Naive thymus-derived CD4-positive, alpha-beta T cell (primary cell): ENCODE data around the gene SMTNL2. TPM values are rescaled to one million over a fixed set of nuclear protein-coding genes. Genes with fewer than 3 reads are reported as not detected.
A peak's percentile ranks its signal among the peaks of the same experiment; 100 is the strongest.
"Not testable (repeated sequence)": the region's sequence is repeated elsewhere in the genome, so short reads cannot be mapped to it uniquely, and the experiment has no call there.

ENCODE experiments used
- ATAC-seq: fragments of 150-1000 bp; cut with Tn5 transposase; 2 replicates; pipeline ENCODE4 v1.10.0; 2021; ENCODE audit warnings: mild to moderate bottlenecking, moderate library complexity
- CTCF ChIA-PET: fragments of 350-600 bp; sonication (Branson Sonifier 250); formaldehyde crosslinking; loops from one replicate; lab custom pipeline; 2021; ENCODE audit warnings: antibody characterized with exemption; lab: Charles Lee
- POLR2A ChIA-PET: fragments of 350-600 bp; sonication (Branson Sonifier 250); formaldehyde crosslinking; loops from one replicate; lab custom pipeline; 2021; ENCODE audit warnings: antibody characterized with exemption, inconsistent platforms; lab: Charles Lee
- DNase-seq, 9 donors: peaks; one replicate each; pipeline versions ENCODE4 v3.0.0 to v3.0.0-alpha.2; 2020 to 2022; ENCODE audit warnings: mixed read lengths in 1 of 9
- H3K27ac ChIP-seq: one replicate; pipeline ENCODE4 v1.7.0; 2013; ENCODE audit warnings: mild to moderate bottlenecking, low read depth, low read length, moderate library complexity
- H3K27me3 ChIP-seq, 2 donors: one replicate each; pipeline ENCODE4 v1.7.0; 2013; ENCODE audit warnings: low read length in 2 of 2, mild to moderate bottlenecking in 2 of 2, moderate library complexity in 2 of 2; ENCODE audit not compliant: control insufficient read depth in 2 of 2, insufficient read depth in 2 of 2
- H3K36me3 ChIP-seq, 3 experiments: 1 replicate in 2 of 3; 2 replicates in 1 of 3; pipeline ENCODE4 v1.7.0; 2013; ENCODE audit warnings: low read length in 3 of 3, mild to moderate bottlenecking in 3 of 3, moderate library complexity in 1 of 3; ENCODE audit not compliant: insufficient read depth in 3 of 3, control insufficient read depth in 2 of 3
- H3K4me1 ChIP-seq, 2 donors: one replicate each; pipeline ENCODE4 v1.7.0; 2013; ENCODE audit warnings: low read length in 2 of 2, mild to moderate bottlenecking in 2 of 2, moderate library complexity in 1 of 2; ENCODE audit not compliant: control insufficient read depth in 2 of 2, insufficient read depth in 2 of 2
- H3K4me3 ChIP-seq: 2 replicates; pipeline ENCODE4 v1.7.0; 2013; ENCODE audit warnings: mild to moderate bottlenecking, low read length
- H3K9me3 ChIP-seq, 3 experiments: 1 replicate in 2 of 3; 2 replicates in 1 of 3; pipeline ENCODE4 v1.7.0; 2013; ENCODE audit warnings: low read length in 3 of 3; ENCODE audit not compliant: control insufficient read depth in 2 of 3
- H3K27ac Mint-ChIP-seq, 9 donors: one replicate each; pipeline ENCODE4 v1.8.0; 2020 to 2022; ENCODE audit warnings: mixed read lengths in 9 of 9, mild to moderate bottlenecking in 8 of 9, moderate library complexity in 5 of 9, inconsistent platforms in 2 of 9
- H3K27me3 Mint-ChIP-seq, 5 donors: one replicate each; pipeline ENCODE4 v1.8.0; 2021 to 2022; ENCODE audit warnings: mixed read lengths in 5 of 5, mild to moderate bottlenecking in 1 of 5
- H3K36me3 Mint-ChIP-seq, 5 donors: one replicate each; pipeline ENCODE4 v1.8.0; 2020 to 2022; ENCODE audit warnings: mixed read lengths in 5 of 5, mild to moderate bottlenecking in 3 of 5, inconsistent platforms in 1 of 5
- H3K4me1 Mint-ChIP-seq, 7 donors: one replicate each; pipeline ENCODE4 v1.8.0; 2020 to 2022; ENCODE audit warnings: mixed read lengths in 7 of 7, mild to moderate bottlenecking in 3 of 7, inconsistent platforms in 1 of 7
- H3K4me3 Mint-ChIP-seq, 10 donors: one replicate each; pipeline ENCODE4 v1.8.0; 2020 to 2022; ENCODE audit warnings: mild to moderate bottlenecking in 10 of 10, mixed read lengths in 10 of 10, moderate library complexity in 6 of 10, inconsistent platforms in 2 of 10
- H3K9me3 Mint-ChIP-seq, 11 donors: one replicate each; pipeline ENCODE4 v1.8.0; 2020 to 2022; ENCODE audit warnings: mixed read lengths in 11 of 11, mild to moderate bottlenecking in 4 of 11, inconsistent platforms in 1 of 11, moderate library complexity in 1 of 11
- intact Hi-C, 2 donors: fragments of 100-400 bp; cut with micrococcal nuclease; formaldehyde crosslinking; loops; one replicate each; pipeline ENCODE4 v1.15.1; 2023
- polyA plus RNA-seq, 2 donors: library from polyadenylated mRNA; unstranded; fragments of 300-500 nt; fragmentation: Illumina TruSeq; gene quantifications; one replicate each; pipeline ENCODE4 v1.2.3, GENCODE V29; 2021
- total RNA-seq, 6 experiments: library from RNA in 5 of 6; stranded (reverse) in 5 of 6; gene quantifications; 1 replicate in 5 of 6; 2 replicates in 1 of 6; pipeline ENCODE4 v1.2.3 and lab custom pipeline; 2021 to 2026

The SMTNL2 gene
- total and polyA plus RNA-seq, 7 experiments from 2014 or later = not detected

DNA sequence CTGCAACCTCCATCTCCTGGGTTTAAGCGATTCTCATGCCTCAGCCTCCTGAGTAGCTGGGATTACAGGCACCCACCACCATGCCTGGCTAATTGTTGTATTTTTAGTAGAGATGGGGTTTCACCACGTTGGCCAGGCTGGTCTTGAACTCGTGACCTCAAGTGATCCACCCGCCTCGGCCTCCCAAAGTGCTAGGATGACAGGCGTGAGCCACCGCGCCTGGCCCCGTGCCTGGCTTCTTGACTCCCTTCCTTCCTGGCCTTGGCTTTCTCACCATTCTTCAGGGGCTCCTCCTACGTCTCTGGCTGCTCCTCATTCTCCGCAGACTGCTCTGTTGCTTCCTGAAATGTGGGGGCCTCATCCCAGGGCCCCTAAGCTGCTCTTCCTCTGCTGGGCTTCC is 5.7 kb downstream of the SMTNL2 start:
- ATAC-seq, H3K4me1 Mint-ChIP-seq, H3K36me3 Mint-ChIP-seq, H3K4me3 ChIP-seq, H3K9me3 ChIP-seq, H3K27ac Mint-ChIP-seq, CTCF ChIA-PET, H3K4me3 Mint-ChIP-seq, H3K27me3 ChIP-seq, H3K9me3 Mint-ChIP-seq, intact Hi-C loops, DNase-seq, H3K36me3 ChIP-seq, H3K4me1 ChIP-seq, H3K27ac ChIP-seq, POLR2A ChIA-PET: not testable (repeated sequence)
- H3K27me3 Mint-ChIP-seq = peaks cover 4 to 23% (median 17%) of the 10 kb centered on the region in 5 donors

DNA sequence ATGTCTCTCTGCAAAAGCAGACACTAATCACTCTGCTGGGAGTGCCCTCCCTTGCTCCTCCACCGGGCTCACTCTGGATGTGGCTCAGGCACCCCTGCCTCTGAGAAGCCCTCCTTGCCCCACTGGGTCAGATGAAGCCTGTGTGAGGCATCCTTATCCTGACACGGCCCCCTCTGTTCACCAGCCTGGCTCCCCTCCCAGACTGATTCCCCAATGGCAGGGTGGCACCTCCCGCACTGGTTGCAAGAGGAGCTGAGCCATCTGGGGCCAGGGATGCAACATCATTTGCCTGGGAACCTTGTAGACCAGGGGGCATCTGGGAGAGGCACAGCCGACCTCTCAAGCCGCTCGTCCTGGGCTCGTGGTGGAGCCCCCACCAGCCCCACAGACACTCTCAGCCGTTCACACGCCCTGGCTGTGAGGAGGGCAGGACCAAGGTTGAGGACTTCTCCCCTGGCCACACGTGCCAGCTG is 6.7 kb downstream of the SMTNL2 start:
- CTCF ChIA-PET = no interaction called here

DNA sequence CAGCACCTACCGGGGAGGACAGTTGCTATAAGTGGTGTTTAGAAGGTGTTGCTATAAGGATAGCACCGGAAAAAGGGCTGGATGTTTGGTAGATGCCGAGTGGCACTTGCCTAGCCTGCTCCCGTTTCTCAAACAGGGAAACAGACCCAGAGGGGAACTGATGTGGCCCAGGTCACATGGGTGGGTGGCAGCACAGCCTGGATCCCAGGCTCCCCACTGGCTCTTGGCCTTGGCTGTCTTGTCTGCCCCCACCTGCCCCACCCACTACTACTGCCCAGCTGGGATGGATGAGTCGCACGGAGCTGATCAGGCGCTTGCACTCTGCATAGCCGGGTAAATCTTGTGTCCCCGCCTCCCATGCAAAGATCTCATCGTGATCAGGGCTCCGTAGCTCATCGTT is 7.2 kb downstream of the SMTNL2 start:
- no peak for DNase-seq
- no peak overlapping the region for H3K4me3 Mint-ChIP-seq
- POLR2A ChIA-PET = no interaction called here
- no peak overlapping the region for H3K27ac ChIP-seq
- H3K27ac Mint-ChIP-seq = no peak overlapping the region
- H3K4me1 Mint-ChIP-seq = peaks cover 0 to 5% (median 4%) of the 10 kb centered on the region in 7 donors
- CTCF ChIA-PET = no interaction called here
- no peak overlapping the region for H3K4me3 ChIP-seq
- no peaks in the 10 kb centered on the region for H3K36me3 Mint-ChIP-seq
- H3K27me3 Mint-ChIP-seq = peaks cover 0 to 10% (median 6%) of the 10 kb centered on the region in 5 donors
- no peaks in the 10 kb centered on the region for H3K9me3 ChIP-seq
- H3K4me1 ChIP-seq = no peaks in the 10 kb centered on the region
- H3K36me3 ChIP-seq = no peaks in the 10 kb centered on the region
- intact Hi-C loops = no loop called here
- no peak for ATAC-seq
- no peaks in the 10 kb centered on the region for H3K9me3 Mint-ChIP-seq
- no peaks in the 10 kb centered on the region for H3K27me3 ChIP-seq

More for the DNA sequence above, 6.7 kb downstream of the SMTNL2 start:
- POLR2A ChIA-PET = no interaction called here
- Mint-ChIP-seq H3K9me3 (no peaks in the 10 kb centered on the region), H3K36me3 (no peaks in the 10 kb centered on the region), H3K27me3 (peaks cover 0 to 15% (median 11%) of the 10 kb centered on the region in 5 donors), H3K4me3 (no peak overlapping the region), H3K27ac (no peak overlapping the region), H3K4me1 (peaks cover 0 to 5% (median 4%) of the 10 kb centered on the region in 7 donors)
- Histone ChIP-seq H3K4me1 (no peaks in the 10 kb centered on the region), H3K27me3 (no peaks in the 10 kb centered on the region), H3K9me3 (no peaks in the 10 kb centered on the region), H3K36me3 (no peaks in the 10 kb centered on the region), H3K4me3 (no peak overlapping the region), H3K27ac (no peak overlapping the region)
- no peak for ATAC-seq
- no peak for DNase-seq
- intact Hi-C loops = no loop called here

- intact Hi-C loops = no loop called here
- H3K4me3 Mint-ChIP-seq = peak overlapping the region in 1 of 10 donors; percentile 34
- Histone ChIP-seq H3K4me3 (no peak overlapping the region), H3K9me3 (no peaks in the 10 kb centered on the region), H3K27ac (no peak overlapping the region), H3K4me1 (no peaks in the 10 kb centered on the region), H3K36me3 (no peaks in the 10 kb centered on the region), H3K27me3 (no peaks in the 10 kb centered on the region)
- H3K27ac Mint-ChIP-seq = no peak overlapping the region
- H3K9me3 Mint-ChIP-seq = no peaks in the 10 kb centered on the region
- peaks cover 0 to 5% (median 4%) of the 10 kb centered on the region in 7 donors for H3K4me1 Mint-ChIP-seq
- ChIA-PET CTCF (interaction anchor here (0.6 kb wide), 1 partner anchor 562 kb away, joined by 4 read pairs; no protein-coding TSS in a partner anchor), POLR2A (no interaction called here)
- no peaks in the 10 kb centered on the region for H3K36me3 Mint-ChIP-seq
- DNase-seq (no peak), ATAC-seq (no peak)
- H3K27me3 Mint-ChIP-seq = peaks cover 0 to 10% (median 2%) of the 10 kb centered on the region in 5 donors
These were observed 8.1 kb downstream of the SMTNL2 start for GRCh38 chr17:4592240-4593005.

GRCh38 chr17:4593021-4593421 is 8.7 kb downstream of the SMTNL2 start:
- H3K4me3 Mint-ChIP-seq = no peak overlapping the region
- ChIA-PET CTCF (no interaction called here), POLR2A (no interaction called here)
- H3K9me3 Mint-ChIP-seq = peaks cover 0 to 1% (median 0%) of the 10 kb centered on the region in 11 donors
- Histone ChIP-seq H3K9me3 (no peaks in the 10 kb centered on the region), H3K36me3 (no peaks in the 10 kb centered on the region), H3K27me3 (no peaks in the 10 kb centered on the region), H3K4me3 (no peak overlapping the region), H3K27ac (no peak overlapping the region), H3K4me1 (no peaks in the 10 kb centered on the region)
- H3K36me3 Mint-ChIP-seq = no peaks in the 10 kb centered on the region
- no peak for DNase-seq
- intact Hi-C loops = no loop called here
- H3K4me1 Mint-ChIP-seq = peaks cover 0 to 5% (median 4%) of the 10 kb centered on the region in 7 donors
- H3K27me3 Mint-ChIP-seq = peaks cover 0 to 10% (median 2%) of the 10 kb centered on the region in 5 donors
- H3K27ac Mint-ChIP-seq = no peak overlapping the region
- no peak for ATAC-seq

- Histone ChIP-seq H3K27me3 (no peaks in the 10 kb centered on the region), H3K4me1 (no peaks in the 10 kb centered on the region), H3K36me3 (no peaks in the 10 kb centered on the region), H3K27ac (no peak overlapping the region), H3K9me3 (no peaks in the 10 kb centered on the region), H3K4me3 (no peak overlapping the region)
- ATAC-seq = no peak
- peaks cover 0 to 5% (median 4%) of the 10 kb centered on the region in 7 donors for H3K4me1 Mint-ChIP-seq
- POLR2A ChIA-PET = no interaction called here
- peaks cover 0 to 14% (median 2%) of the 10 kb centered on the region in 5 donors for H3K27me3 Mint-ChIP-seq
- peaks cover 0 to 1% (median 0%) of the 10 kb centered on the region in 11 donors for H3K9me3 Mint-ChIP-seq
- H3K27ac Mint-ChIP-seq = no peak overlapping the region
- CTCF ChIA-PET = interaction anchor here (1.1 kb wide), 1 partner anchor 297 kb away, joined by 3 read pairs; no protein-coding TSS in a partner anchor
- intact Hi-C loops = no loop called here
- no peak for DNase-seq
- H3K4me3 Mint-ChIP-seq = no peak overlapping the region
- H3K36me3 Mint-ChIP-seq = no peaks in the 10 kb centered on the region
These were observed 10.1 kb downstream of the SMTNL2 start for GRCh38 chr17:4594406-4594805.
